ENCODE data around the gene GALNTL6. TPM values are rescaled to one million over a fixed set of nuclear protein-coding genes. Genes with fewer than 3 reads are reported as not detected.

GALNTL6 gene
- total and polyA plus RNA-seq, 2 donors (not counting 1 experiment from before 2014, with no cell fraction given) = 0.99 to 1.1 TPM

GRCh38 chr4:173073939-173074500 lies 1260.8 kb downstream of the GALNTL6 start:
- Mint-ChIP-seq H3K9me3 (ENCODE audit: insufficient read depth) (no peaks in the 10 kb centered on the region), H3K4me1 (no peaks in the 10 kb centered on the region), H3K27ac (no peak overlapping the region), H3K27me3 (no peaks in the 10 kb centered on the region), H3K4me3 (no peak overlapping the region)
- Histone ChIP-seq H3K79me2 (ENCODE audit: control insufficient read depth, insufficient read depth, low read length) (no peaks in the 10 kb centered on the region), H3K4me2 (replicated peaks; ENCODE audit: low read depth, low read length, poor library complexity, severe bottlenecking) (no peak overlapping the region), H3K9me3 (ENCODE audit: control extremely low read depth in 1 of 3, control insufficient read depth in 2 of 3, insufficient read depth in 1 of 3, low read length in 2 of 3) (peaks cover 3 to 16% (median 9%) of the 10 kb centered on the region in 3 donors), H3K4me1 (ENCODE audit: control insufficient read depth in 2 of 2, insufficient read depth in 2 of 2, low read length in 2 of 2) (no peaks in the 10 kb centered on the region), H3K9ac (ENCODE audit: low read length) (no peak overlapping the region), H4K20me1 (ENCODE audit: control insufficient read depth, insufficient read depth, low read length, poor library complexity, severe bottlenecking) (no peaks in the 10 kb centered on the region), H3K36me3 (replicated peaks in 1 of 2; ENCODE audit: control extremely low read depth in 1 of 2, control insufficient read depth in 1 of 2, extremely low read depth in 1 of 2, insufficient read depth in 2 of 2, low read length in 1 of 2) (no peaks in the 10 kb centered on the region), H2AFZ (ENCODE audit: insufficient read depth, low read depth, low read length, poor library complexity, severe bottlenecking) (no peak overlapping the region), H3K4me3 (ENCODE audit: control extremely low read depth in 1 of 5, extremely low read depth in 1 of 5, insufficient read depth in 1 of 5, low read depth in 2 of 5, low read length in 4 of 5) (no peak overlapping the region), H3K27ac (ENCODE audit: low read length in 2 of 2) (no peak overlapping the region), H3K27me3 (replicated peaks in 1 of 4; ENCODE audit: control extremely low read depth in 1 of 4, control insufficient read depth in 3 of 4, insufficient read depth in 4 of 4, low read length in 3 of 4) (no peaks in the 10 kb centered on the region)
- ChIA-PET POLR2A (no interaction called here), CTCF (no interaction called here)
- TF ChIP-seq, protein P1, sequence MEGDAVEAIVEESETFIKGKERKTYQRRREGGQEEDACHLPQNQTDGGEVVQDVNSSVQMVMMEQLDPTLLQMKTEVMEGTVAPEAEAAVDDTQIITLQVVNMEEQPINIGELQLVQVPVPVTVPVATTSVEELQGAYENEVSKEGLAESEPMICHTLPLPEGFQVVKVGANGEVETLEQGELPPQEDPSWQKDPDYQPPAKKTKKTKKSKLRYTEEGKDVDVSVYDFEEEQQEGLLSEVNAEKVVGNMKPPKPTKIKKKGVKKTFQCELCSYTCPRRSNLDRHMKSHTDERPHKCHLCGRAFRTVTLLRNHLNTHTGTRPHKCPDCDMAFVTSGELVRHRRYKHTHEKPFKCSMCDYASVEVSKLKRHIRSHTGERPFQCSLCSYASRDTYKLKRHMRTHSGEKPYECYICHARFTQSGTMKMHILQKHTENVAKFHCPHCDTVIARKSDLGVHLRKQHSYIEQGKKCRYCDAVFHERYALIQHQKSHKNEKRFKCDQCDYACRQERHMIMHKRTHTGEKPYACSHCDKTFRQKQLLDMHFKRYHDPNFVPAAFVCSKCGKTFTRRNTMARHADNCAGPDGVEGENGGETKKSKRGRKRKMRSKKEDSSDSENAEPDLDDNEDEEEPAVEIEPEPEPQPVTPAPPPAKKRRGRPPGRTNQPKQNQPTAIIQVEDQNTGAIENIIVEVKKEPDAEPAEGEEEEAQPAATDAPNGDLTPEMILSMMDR (IDR thresholded peaks at IDR 0.05) = no peak
- TF ChIP-seq EZH2 (IDR thresholded peaks at IDR 0.05; ENCODE audit: borderline replicate concordance, insufficient read depth, low read depth, low read length, poor library complexity, severe bottlenecking) = no peak
- intact Hi-C loops (cut with micrococcal nuclease) = no loop called here
- no CpG with 5 or more reads among the region's 1 CpG for WGBS (ENCODE audit: insufficient coverage)
- ATAC-seq (ENCODE audit: low read depth) (no peak), DNase-seq (no peak)

- H2AFZ ChIP-seq (ENCODE audit: insufficient read depth, low read depth, low read length, poor library complexity, severe bottlenecking) = no peak overlapping the region
- H3K27ac Mint-ChIP-seq = no peak overlapping the region
- WGBS (ENCODE audit: insufficient coverage) = no CpG with 5 or more reads among the region's 3 CpGs
- ChIA-PET CTCF (no interaction called here), POLR2A (no interaction called here)
- no peaks in the 10 kb centered on the region for H3K27me3 Mint-ChIP-seq
- peaks cover 2% of the 10 kb centered on the region for H3K9me3 Mint-ChIP-seq (ENCODE audit: insufficient read depth)
- no peak for TF ChIP-seq EZH2 (IDR thresholded peaks at IDR 0.05; ENCODE audit: borderline replicate concordance, insufficient read depth, low read depth, low read length, poor library complexity, severe bottlenecking)
- TF ChIP-seq, protein P1 (IDR thresholded peaks at IDR 0.05) = no peak
- H3K4me2 ChIP-seq (replicated peaks; ENCODE audit: low read depth, low read length, poor library complexity, severe bottlenecking) = no peak overlapping the region
- no peak overlapping the region for H3K4me3 Mint-ChIP-seq
- H3K27me3 ChIP-seq (replicated peaks in 1 of 4; ENCODE audit: control extremely low read depth in 1 of 4, control insufficient read depth in 3 of 4, insufficient read depth in 4 of 4, low read length in 3 of 4) = no peaks in the 10 kb centered on the region
- intact Hi-C loops (cut with micrococcal nuclease) = no loop called here
- DNase-seq (no peak), ATAC-seq (ENCODE audit: low read depth) (no peak)
- peaks cover 1 to 16% (median 6%) of the 10 kb centered on the region in 3 donors for H3K9me3 ChIP-seq (ENCODE audit: control extremely low read depth in 1 of 3, control insufficient read depth in 2 of 3, insufficient read depth in 1 of 3, low read length in 2 of 3)
- H3K4me1 Mint-ChIP-seq = no peaks in the 10 kb centered on the region
- no peak overlapping the region for H3K9ac ChIP-seq (ENCODE audit: low read length)
- H3K4me1 ChIP-seq (ENCODE audit: control insufficient read depth in 2 of 2, insufficient read depth in 2 of 2, low read length in 2 of 2) = no peaks in the 10 kb centered on the region
- no peaks in the 10 kb centered on the region for H3K36me3 ChIP-seq (replicated peaks in 1 of 2; ENCODE audit: control extremely low read depth in 1 of 2, control insufficient read depth in 1 of 2, extremely low read depth in 1 of 2, insufficient read depth in 2 of 2, low read length in 1 of 2)
- no peak overlapping the region for H3K4me3 ChIP-seq (ENCODE audit: control extremely low read depth in 1 of 5, extremely low read depth in 1 of 5, insufficient read depth in 1 of 5, low read depth in 2 of 5, low read length in 4 of 5)
- no peaks in the 10 kb centered on the region for H3K79me2 ChIP-seq (ENCODE audit: control insufficient read depth, insufficient read depth, low read length)
- no peak overlapping the region for H3K27ac ChIP-seq (ENCODE audit: low read length in 2 of 2)
- no peaks in the 10 kb centered on the region for H4K20me1 ChIP-seq (ENCODE audit: control insufficient read depth, insufficient read depth, low read length, poor library complexity, severe bottlenecking)
These were observed 1261.3 kb downstream of the GALNTL6 start for GRCh38 chr4:173074501-173074946.
